ENCODE results near the gene FMNL2. TPM values are rescaled to one million over a fixed set of nuclear protein-coding genes. Genes with fewer than 3 reads are reported as not detected.

The FMNL2 gene
- total and polyA plus RNA-seq, 12 donors, result 3.3 to 16.0 (median 4.5) TPM

GRCh38 chr2:152453129-152453911 is 118.3 kb downstream of the FMNL2 start:
- intact Hi-C loops (cut with DNase I), result no loop called here
- ATAC-seq (no peak), DNase-seq (no peak)
- WGBS, 2 donors, result 91% methylated on average over 9 of the region's 9 CpGs
- TF ChIP-seq CTCF (IDR thresholded peaks at IDR 0.05), result no peak
- Histone ChIP-seq H3K4me1 (peaks cover 0 to 8% (median 0%) of the 10 kb centered on the region in 9 donors), H3K36me3 (no peaks in the 10 kb centered on the region), H3K9me3 (no peaks in the 10 kb centered on the region), H3K27me3 (no peaks in the 10 kb centered on the region), H3K4me3 (no peak overlapping the region), H3K27ac (no peak overlapping the region)

- Histone ChIP-seq H3K4me1 (no peaks in the 10 kb centered on the region), H3K27ac (no peak overlapping the region), H3K36me3 (no peaks in the 10 kb centered on the region), H3K4me3 (no peak overlapping the region), H3K27me3 (no peaks in the 10 kb centered on the region), H3K9me3 (no peaks in the 10 kb centered on the region)
- 98 to 100% methylated on average over 1 of the region's 1 CpG for WGBS, 2 donors
- TF ChIP-seq CTCF (IDR thresholded peaks at IDR 0.05), result no peak
- no peak for DNase-seq
- intact Hi-C loops (cut with DNase I), result no loop called here
- ATAC-seq, result no peak
Measured at GRCh38 chr2:152454371-152454770, 119.4 kb downstream of the FMNL2 start.

GRCh38 chr2:152454960-152455359 is 120.0 kb downstream of the FMNL2 start:
- no peak overlapping the region for H3K27ac ChIP-seq
- no peak for TF ChIP-seq CTCF (IDR thresholded peaks at IDR 0.05)
- DNase-seq, result no peak
- intact Hi-C loops (cut with DNase I), result no loop called here
- H3K4me3 ChIP-seq, result no peak overlapping the region
- H3K9me3 ChIP-seq, result no peaks in the 10 kb centered on the region
- peaks cover 0 to 2% (median 0%) of the 10 kb centered on the region in 9 donors for H3K4me1 ChIP-seq
- H3K36me3 ChIP-seq, result no peaks in the 10 kb centered on the region
- ATAC-seq, result no peak
- 60 to 83% methylated on average over 1 of the region's 1 CpG for WGBS, 2 donors
- H3K27me3 ChIP-seq, result no peaks in the 10 kb centered on the region

- 96 to 98% methylated on average over 6 of the region's 6 CpGs for WGBS, 2 donors
- no peaks in the 10 kb centered on the region for H3K36me3 ChIP-seq
- H3K27me3 ChIP-seq, result no peaks in the 10 kb centered on the region
- no peak overlapping the region for H3K27ac ChIP-seq
- ATAC-seq (no peak), DNase-seq (no peak)
- intact Hi-C loops (cut with DNase I), result no loop called here
- no peak for TF ChIP-seq CTCF (IDR thresholded peaks at IDR 0.05)
- peaks cover 0 to 7% (median 0%) of the 10 kb centered on the region in 9 donors for H3K4me1 ChIP-seq
- H3K9me3 ChIP-seq, result no peaks in the 10 kb centered on the region
- H3K4me3 ChIP-seq, result no peak overlapping the region
Measured at GRCh38 chr2:152455738-152456137, 120.8 kb downstream of the FMNL2 start.
